Measurements from ENCODE around the gene SPATA31D4.

The SPATA31D4 gene

DNA sequence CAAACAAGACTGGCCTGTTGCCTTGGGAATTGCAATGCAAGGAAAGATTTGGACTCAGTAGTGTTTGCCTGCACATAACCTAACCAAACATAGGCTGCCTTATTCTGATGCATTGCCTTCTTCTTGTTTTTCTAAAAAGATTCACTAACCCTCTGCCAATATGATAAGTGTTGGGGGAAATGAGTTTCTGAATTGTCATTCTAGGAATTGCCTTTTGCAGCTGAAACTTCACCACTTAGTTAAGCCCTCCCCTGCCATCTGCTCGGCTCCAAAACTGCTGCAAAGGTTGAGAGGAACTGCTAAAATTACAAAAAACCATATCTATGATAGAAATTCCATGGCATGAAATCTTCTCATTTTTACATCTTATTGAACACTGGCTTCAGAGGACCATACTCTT, 41.6 kb upstream of the SPATA31D4 start:
- no peak overlapping the region for H2BK120ac ChIP-seq (ENCODE audit: insufficient read depth, low read length, poor library complexity)
- H3K27me3 ChIP-seq (ENCODE audit: insufficient read depth, low read length), result no peaks in the 10 kb centered on the region
- H3K4me3 ChIP-seq (ENCODE audit: low read depth, low read length), result no peak overlapping the region
- H2AK5ac ChIP-seq (ENCODE audit: low read length), result no peak overlapping the region
- H3K9me3 ChIP-seq (ENCODE audit: insufficient read depth, low read depth, low read length), result no peaks in the 10 kb centered on the region
- no peak overlapping the region for H4K12ac ChIP-seq (ENCODE audit: low read depth, low read length)
- H3K4me1 ChIP-seq (ENCODE audit: control insufficient read depth in 1 of 2, insufficient read depth in 2 of 2, low read length in 2 of 2), result no peaks in the 10 kb centered on the region
- no peak for DNase-seq
- no peak overlapping the region for H3K4ac ChIP-seq (ENCODE audit: low read depth, low read length)
- H3K36me3 ChIP-seq (ENCODE audit: control insufficient read depth in 1 of 2, insufficient read depth in 2 of 2, low read length in 2 of 2), result no peaks in the 10 kb centered on the region
- no peak overlapping the region for H3K14ac ChIP-seq (ENCODE audit: low read length)
- H4K91ac ChIP-seq (ENCODE audit: low read depth, low read length), result no peak overlapping the region
- no peak overlapping the region for H4K8ac ChIP-seq (ENCODE audit: low read depth, low read length)
- H3K23ac ChIP-seq (ENCODE audit: low read length), result no peak overlapping the region
- H2BK12ac ChIP-seq (ENCODE audit: low read length), result no peak overlapping the region
- no peaks in the 10 kb centered on the region for H3K79me1 ChIP-seq (ENCODE audit: low read length)
- H3K18ac ChIP-seq (ENCODE audit: low read length), result no peak overlapping the region
- H2BK5ac ChIP-seq (ENCODE audit: low read depth, low read length, poor library complexity), result no peak overlapping the region
- no peak overlapping the region for H2AFZ ChIP-seq (ENCODE audit: insufficient read depth, low read length, poor library complexity)
- no peak overlapping the region for H3K27ac ChIP-seq (ENCODE audit: low read depth, low read length)
- H3K4me2 ChIP-seq (ENCODE audit: low read length), result no peak overlapping the region
- no CpG with 5 or more reads among the region's 1 CpG for WGBS (ENCODE audit: extremely low coverage, insufficient coverage, insufficient read length)
- H3K9ac ChIP-seq (ENCODE audit: low read length), result no peak overlapping the region
- H3K79me2 ChIP-seq (ENCODE audit: control insufficient read depth, insufficient read depth, low read length, poor library complexity), result no peaks in the 10 kb centered on the region

DNA sequence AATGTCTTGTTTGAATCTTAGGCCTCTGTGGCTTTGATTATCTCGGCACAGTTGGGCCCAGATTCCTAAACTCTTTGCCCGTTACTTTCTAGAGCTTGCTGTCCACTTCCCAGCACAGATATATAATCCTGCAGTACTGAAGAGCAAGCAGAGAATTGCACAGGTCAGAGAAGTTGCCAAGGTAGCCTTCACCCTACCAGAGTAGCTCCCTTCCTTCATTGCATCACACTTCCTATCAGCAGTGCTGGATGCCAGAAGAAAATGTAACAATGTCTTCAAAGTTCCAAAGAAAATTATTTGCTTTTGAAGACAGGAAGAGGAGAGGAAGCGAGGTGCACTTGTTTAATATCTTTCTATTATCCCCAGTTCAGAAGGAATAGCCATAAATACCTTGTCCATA, 38.1 kb upstream of the SPATA31D4 start:
- Histone ChIP-seq H3K27ac (ENCODE audit: low read depth, low read length) (no peak overlapping the region), H2AFZ (ENCODE audit: insufficient read depth, low read length, poor library complexity) (no peak overlapping the region), H4K91ac (ENCODE audit: low read depth, low read length) (no peak overlapping the region), H4K12ac (ENCODE audit: low read depth, low read length) (no peak overlapping the region), H3K4me3 (ENCODE audit: low read depth, low read length) (no peak overlapping the region), H2AK5ac (ENCODE audit: low read length) (no peak overlapping the region), H4K8ac (ENCODE audit: low read depth, low read length) (no peak overlapping the region), H2BK12ac (ENCODE audit: low read length) (no peak overlapping the region), H3K23ac (ENCODE audit: low read length) (no peak overlapping the region), H3K9me3 (ENCODE audit: insufficient read depth, low read depth, low read length) (no peaks in the 10 kb centered on the region), H3K9ac (ENCODE audit: low read length) (no peak overlapping the region), H3K4me1 (ENCODE audit: control insufficient read depth in 1 of 2, insufficient read depth in 2 of 2, low read length in 2 of 2) (no peaks in the 10 kb centered on the region), H3K18ac (ENCODE audit: low read length) (no peak overlapping the region), H2BK5ac (ENCODE audit: low read depth, low read length, poor library complexity) (no peak overlapping the region), H3K4ac (ENCODE audit: low read depth, low read length) (no peak overlapping the region), H3K14ac (ENCODE audit: low read length) (no peak overlapping the region), H3K27me3 (ENCODE audit: insufficient read depth, low read length) (no peaks in the 10 kb centered on the region), H3K36me3 (ENCODE audit: control insufficient read depth in 1 of 2, insufficient read depth in 2 of 2, low read length in 2 of 2) (no peaks in the 10 kb centered on the region), H3K79me2 (ENCODE audit: control insufficient read depth, insufficient read depth, low read length, poor library complexity) (no peaks in the 10 kb centered on the region), H3K79me1 (ENCODE audit: low read length) (no peaks in the 10 kb centered on the region), H3K4me2 (ENCODE audit: low read length) (no peak overlapping the region), H2BK120ac (ENCODE audit: insufficient read depth, low read length, poor library complexity) (no peak overlapping the region)
- no CpG with 5 or more reads among the region's 3 CpGs for WGBS (ENCODE audit: extremely low coverage, insufficient coverage, insufficient read length)
- DNase-seq, result no peak

- no peaks in the 10 kb centered on the region for H3K36me3 ChIP-seq (ENCODE audit: control insufficient read depth in 1 of 2, insufficient read depth in 2 of 2, low read length in 2 of 2)
- no peak overlapping the region for H3K14ac ChIP-seq (ENCODE audit: low read length)
- no peak overlapping the region for H2BK5ac ChIP-seq (ENCODE audit: low read depth, low read length, poor library complexity)
- DNase-seq, result no peak
- no CpG with 5 or more reads among the region's 1 CpG for WGBS (ENCODE audit: extremely low coverage, insufficient coverage, insufficient read length)
- no peak overlapping the region for H4K8ac ChIP-seq (ENCODE audit: low read depth, low read length)
- H4K12ac ChIP-seq (ENCODE audit: low read depth, low read length), result no peak overlapping the region
- no peak overlapping the region for H3K4me2 ChIP-seq (ENCODE audit: low read length)
- no peak overlapping the region for H3K27ac ChIP-seq (ENCODE audit: low read depth, low read length)
- no peak overlapping the region for H4K91ac ChIP-seq (ENCODE audit: low read depth, low read length)
- no peak overlapping the region for H2BK120ac ChIP-seq (ENCODE audit: insufficient read depth, low read length, poor library complexity)
- no peak overlapping the region for H3K4me3 ChIP-seq (ENCODE audit: low read depth, low read length)
- H2AK5ac ChIP-seq (ENCODE audit: low read length), result no peak overlapping the region
- no peak overlapping the region for H3K4ac ChIP-seq (ENCODE audit: low read depth, low read length)
- H2BK12ac ChIP-seq (ENCODE audit: low read length), result no peak overlapping the region
- H3K9me3 ChIP-seq (ENCODE audit: insufficient read depth, low read depth, low read length), result no peaks in the 10 kb centered on the region
- H3K79me1 ChIP-seq (ENCODE audit: low read length), result no peaks in the 10 kb centered on the region
- no peaks in the 10 kb centered on the region for H3K79me2 ChIP-seq (ENCODE audit: control insufficient read depth, insufficient read depth, low read length, poor library complexity)
- H2AFZ ChIP-seq (ENCODE audit: insufficient read depth, low read length, poor library complexity), result no peak overlapping the region
- H3K27me3 ChIP-seq (ENCODE audit: insufficient read depth, low read length), result no peaks in the 10 kb centered on the region
- H3K9ac ChIP-seq (ENCODE audit: low read length), result no peak overlapping the region
- no peak overlapping the region for H3K18ac ChIP-seq (ENCODE audit: low read length)
- H3K23ac ChIP-seq (ENCODE audit: low read length), result no peak overlapping the region
- no peaks in the 10 kb centered on the region for H3K4me1 ChIP-seq (ENCODE audit: control insufficient read depth in 1 of 2, insufficient read depth in 2 of 2, low read length in 2 of 2)
Measured at GRCh38 chr9:81892440-81892839, 35.8 kb upstream of the SPATA31D4 start.

DNA sequence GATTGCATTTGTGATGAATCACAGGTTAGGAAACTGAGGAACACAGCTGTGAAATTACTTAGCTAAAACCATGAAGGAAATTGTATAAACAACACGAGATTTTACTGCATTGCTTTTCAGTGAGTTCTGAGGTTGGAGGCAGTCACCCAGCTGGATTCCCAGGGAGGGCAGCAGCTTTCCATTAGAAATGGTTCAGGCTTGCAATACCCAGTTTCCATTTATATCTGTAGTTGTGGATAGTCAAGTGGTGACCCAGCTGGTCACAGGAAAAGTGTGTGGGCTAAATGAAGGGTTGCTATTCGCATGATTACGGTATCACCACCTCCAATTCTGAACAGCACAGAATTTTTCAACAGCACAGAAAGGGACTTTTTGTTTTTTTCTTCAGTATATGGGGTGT, 34.3 kb upstream of the SPATA31D4 start:
- H2BK5ac ChIP-seq (ENCODE audit: low read depth, low read length, poor library complexity), result no peak overlapping the region
- no peak overlapping the region for H2AK5ac ChIP-seq (ENCODE audit: low read length)
- H3K4me2 ChIP-seq (ENCODE audit: low read length), result no peak overlapping the region
- no peak overlapping the region for H4K8ac ChIP-seq (ENCODE audit: low read depth, low read length)
- H3K79me2 ChIP-seq (ENCODE audit: control insufficient read depth, insufficient read depth, low read length, poor library complexity), result no peaks in the 10 kb centered on the region
- H3K4me3 ChIP-seq (ENCODE audit: low read depth, low read length), result no peak overlapping the region
- H3K14ac ChIP-seq (ENCODE audit: low read length), result no peak overlapping the region
- no peak overlapping the region for H3K18ac ChIP-seq (ENCODE audit: low read length)
- no peaks in the 10 kb centered on the region for H3K79me1 ChIP-seq (ENCODE audit: low read length)
- H3K27ac ChIP-seq (ENCODE audit: low read depth, low read length), result no peak overlapping the region
- no peaks in the 10 kb centered on the region for H3K9me3 ChIP-seq (ENCODE audit: insufficient read depth, low read depth, low read length)
- no CpG with 5 or more reads among the region's 3 CpGs for whole genome bisulfite sequencing (ENCODE audit: extremely low coverage, insufficient coverage, insufficient read length)
- no peak overlapping the region for H2AFZ ChIP-seq (ENCODE audit: insufficient read depth, low read length, poor library complexity)
- H3K36me3 ChIP-seq (ENCODE audit: control insufficient read depth in 1 of 2, insufficient read depth in 2 of 2, low read length in 2 of 2), result no peaks in the 10 kb centered on the region
- no peak overlapping the region for H2BK12ac ChIP-seq (ENCODE audit: low read length)
- no peak for DNase-seq
- H2BK120ac ChIP-seq (ENCODE audit: insufficient read depth, low read length, poor library complexity), result no peak overlapping the region
- no peaks in the 10 kb centered on the region for H3K4me1 ChIP-seq (ENCODE audit: control insufficient read depth in 1 of 2, insufficient read depth in 2 of 2, low read length in 2 of 2)
- no peak overlapping the region for H3K9ac ChIP-seq (ENCODE audit: low read length)
- no peak overlapping the region for H4K91ac ChIP-seq (ENCODE audit: low read depth, low read length)
- H4K12ac ChIP-seq (ENCODE audit: low read depth, low read length), result no peak overlapping the region
- H3K23ac ChIP-seq (ENCODE audit: low read length), result no peak overlapping the region
- H3K4ac ChIP-seq (ENCODE audit: low read depth, low read length), result no peak overlapping the region
- no peaks in the 10 kb centered on the region for H3K27me3 ChIP-seq (ENCODE audit: insufficient read depth, low read length)
